GM12873 (cell line): ENCODE data around the gene EVC2.

ENCODE experiments used
- CTCF ChIP-seq: IDR thresholded peaks from 2 replicates; pipeline ENCODE4 v1.5.1; 2012; ENCODE audit warnings: low read depth, mild to moderate bottlenecking, moderate library complexity, low read length, control low read depth; ENCODE audit not compliant: insufficient read depth; ENCODE audit errors: missing control alignments

EVC2 gene

GRCh38 chr4:5750052-5750945, 41.9 kb upstream of the EVC2 start:
- no peak for TF ChIP-seq CTCF

GRCh38 chr4:5749568-5749967, 41.2 kb upstream of the EVC2 start:
- TF ChIP-seq CTCF, result no peak

GRCh38 chr4:5747738-5748375, 39.5 kb upstream of the EVC2 start:
- no peak for TF ChIP-seq CTCF

GRCh38 chr4:5746829-5747737, 38.7 kb upstream of the EVC2 start:
- no peak for TF ChIP-seq CTCF

GRCh38 chr4:5746250-5746649, 37.9 kb upstream of the EVC2 start:
- no peak for TF ChIP-seq CTCF

GRCh38 chr4:5742968-5743367, 34.6 kb upstream of the EVC2 start:
- TF ChIP-seq CTCF, result no peak

- no peak for TF ChIP-seq CTCF
Measured at GRCh38 chr4:5742388-5742787, 34.0 kb upstream of the EVC2 start.
